Suppressor macrophage treated with lipopolysaccharide for 4 hours (primary cell): ENCODE measurements around the gene CEBPZOS.

ENCODE experiments used
- DNase-seq: peaks from one replicate; pipeline ENCODE4 v3.0.0-alpha.2; 2020

CEBPZOS gene

DNA sequence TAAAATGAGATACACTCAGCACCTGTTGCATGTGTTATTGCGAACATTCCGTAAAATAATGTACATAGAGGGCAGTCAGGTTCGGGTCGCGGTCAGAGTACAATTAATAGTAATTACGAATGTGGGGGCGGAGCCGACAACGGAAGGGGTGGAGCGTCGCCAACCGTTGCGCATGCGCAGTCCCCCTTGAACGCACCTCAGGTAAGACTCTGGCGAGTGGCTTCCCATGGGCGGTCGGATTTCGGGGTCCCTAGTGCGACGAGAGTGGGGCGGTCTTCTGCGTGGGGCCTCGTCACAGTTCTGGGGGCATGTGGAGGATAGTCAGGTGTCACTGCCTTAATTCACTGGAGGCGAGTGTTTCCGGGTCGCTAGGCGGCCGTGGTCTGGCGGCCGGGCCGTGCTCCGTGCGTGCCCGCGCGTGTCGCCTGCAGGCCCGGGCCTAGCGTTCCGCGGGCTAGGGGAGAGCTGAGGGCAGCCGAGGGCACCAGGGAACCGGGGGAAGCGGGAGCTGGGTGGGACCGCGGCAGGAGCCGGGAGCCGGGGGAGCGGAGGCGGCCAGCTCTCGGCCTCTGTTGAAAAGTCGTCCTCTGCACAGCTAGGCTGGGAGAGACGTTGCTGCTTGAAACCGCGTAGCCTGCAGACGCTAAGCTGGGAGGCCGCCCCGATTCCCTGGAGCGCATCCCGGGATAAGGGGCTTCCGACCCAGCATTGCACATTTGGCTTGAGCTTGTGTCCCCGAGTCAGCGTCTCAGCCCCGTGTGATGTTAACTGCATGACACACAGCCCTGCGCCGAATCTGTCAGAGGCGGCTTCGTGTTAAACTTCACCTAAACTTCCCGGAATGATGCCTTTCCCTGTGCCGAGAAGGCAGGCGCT, at the start of gene CEBPZOS:
Gene CEBPZOS (plus strand): TSS at position 177 of the 876 bp plus-strand sequence. CDS start 3,209 bp downstream, outside the sequence.
- peak; percentile 91 for DNase-seq

DNA sequence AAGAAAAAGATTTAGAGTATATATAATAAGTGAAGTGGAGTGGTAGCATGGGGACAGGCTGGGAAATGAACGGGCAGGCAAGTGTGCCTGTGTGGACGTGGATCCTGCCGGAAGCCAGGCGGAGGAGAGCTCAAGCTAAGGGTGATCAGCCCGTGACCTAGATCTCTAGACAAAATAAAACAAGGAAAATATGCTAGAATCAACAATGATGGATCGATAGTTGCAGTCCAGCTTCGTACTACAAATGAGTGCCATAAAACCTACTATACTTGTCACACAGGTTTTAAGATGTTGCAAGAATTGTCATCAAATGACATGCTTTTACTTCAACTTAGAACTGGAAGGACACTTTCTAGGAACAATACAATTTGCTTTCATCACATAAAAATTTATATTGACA, 48.0 kb upstream of the CEBPZOS start:
- DNase-seq = no peak

- no peak for DNase-seq
Measured at GRCh38 chr2:37149626-37150322, 46.5 kb upstream of the CEBPZOS start.

GRCh38 chr2:37153224-37153623, 43.1 kb upstream of the CEBPZOS start:
- DNase-seq = no peak

- no peak for DNase-seq
Measured at GRCh38 chr2:37154785-37155184, 41.5 kb upstream of the CEBPZOS start.

- peak; percentile 44 for DNase-seq
Measured at GRCh38 chr2:37156071-37156856, 40.0 kb upstream of the CEBPZOS start.

- DNase-seq = peak; percentile 95
Measured at GRCh38 chr2:37156857-37157714, 39.2 kb upstream of the CEBPZOS start, which contains the start of gene EIF2AK2. Gene EIF2AK2, minus strand, starts transcription at chr2:37156980. Its CDS starts 9,174 bp downstream, at chr2:37147806.

GRCh38 chr2:37164757-37165156, 31.5 kb upstream of the CEBPZOS start:
- no peak for DNase-seq

DNA sequence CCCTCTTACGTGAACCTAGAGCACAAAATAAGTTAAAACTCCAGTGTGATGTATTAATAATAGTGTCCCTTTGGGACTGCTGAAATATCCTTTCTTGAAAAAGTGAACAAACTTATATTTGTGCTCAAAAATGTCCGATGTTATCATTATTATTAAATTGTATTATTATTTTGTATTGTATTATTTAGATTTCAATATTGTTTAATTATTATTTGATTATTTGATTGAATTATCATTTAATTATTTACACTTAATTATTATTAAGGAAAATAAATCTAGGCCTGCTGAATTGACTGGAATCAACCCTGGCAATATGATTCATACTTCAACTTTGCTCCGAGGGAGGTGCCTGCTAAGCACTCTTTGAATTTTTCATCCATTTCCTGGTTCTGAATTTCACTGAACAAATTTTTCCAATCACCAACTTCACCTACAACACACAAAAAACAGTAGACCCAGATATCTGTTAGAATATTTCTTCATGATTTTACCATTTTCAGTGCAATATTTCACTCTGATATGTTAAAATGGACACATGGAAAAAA, 28.6 kb upstream of the CEBPZOS start:
- DNase-seq = no peak

DNA sequence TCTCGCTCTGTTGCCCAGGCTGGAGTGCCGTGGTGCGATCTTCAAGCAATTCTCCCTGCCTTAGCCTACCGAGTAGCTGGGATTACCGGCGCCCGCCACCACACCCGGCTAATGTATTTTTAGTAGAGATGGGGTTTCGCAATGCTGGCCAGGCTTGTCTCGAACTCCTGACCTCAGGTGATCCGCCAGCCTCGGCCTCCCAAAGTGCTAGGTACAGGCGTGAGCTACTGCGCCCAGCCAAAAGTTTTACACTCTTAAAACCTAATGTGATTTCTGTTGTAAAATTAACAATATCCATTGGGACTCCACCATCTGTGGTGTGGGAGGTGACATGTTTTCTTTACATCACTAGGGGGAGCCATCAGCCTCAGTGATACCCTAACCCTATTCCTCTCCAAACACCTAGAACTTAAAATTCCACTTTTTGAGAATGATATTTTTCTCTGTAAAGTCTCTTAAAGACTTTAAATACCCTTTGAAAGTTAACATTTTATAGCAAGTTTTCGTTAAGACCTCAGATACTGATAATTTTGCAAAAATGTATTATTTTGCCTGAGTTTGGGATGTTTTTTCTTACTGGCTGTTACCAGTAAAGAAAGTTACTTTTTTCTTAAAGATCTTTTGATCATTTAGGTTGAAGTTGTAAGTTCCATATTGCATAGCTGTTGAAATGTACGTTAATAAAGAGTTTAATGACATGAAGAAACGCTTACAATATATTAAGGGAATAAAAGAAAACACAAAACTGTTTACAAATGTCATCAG, 27.9 kb upstream of the CEBPZOS start:
- DNase-seq = peak; percentile 50

DNA sequence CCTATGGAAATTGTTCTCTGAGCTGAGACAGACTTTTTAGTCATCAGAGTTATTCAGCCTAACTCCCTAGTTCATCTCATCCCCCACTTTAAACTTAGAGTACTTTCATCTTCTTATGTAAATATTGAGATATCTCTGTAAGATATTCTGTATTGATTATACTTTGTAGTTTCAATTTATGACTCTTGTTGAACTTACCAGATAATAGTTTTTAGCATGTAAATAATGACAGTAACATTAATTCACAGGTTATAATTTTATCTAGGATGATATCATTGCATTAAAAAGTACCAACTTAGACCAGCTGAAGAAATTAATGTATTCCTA, 24.7 kb upstream of the CEBPZOS start:
- no peak for DNase-seq

GRCh38 chr2:37173741-37174140, 22.6 kb upstream of the CEBPZOS start:
- DNase-seq = no peak

GRCh38 chr2:37180006-37180639, 16.2 kb upstream of the CEBPZOS start:
- no peak for DNase-seq

DNA sequence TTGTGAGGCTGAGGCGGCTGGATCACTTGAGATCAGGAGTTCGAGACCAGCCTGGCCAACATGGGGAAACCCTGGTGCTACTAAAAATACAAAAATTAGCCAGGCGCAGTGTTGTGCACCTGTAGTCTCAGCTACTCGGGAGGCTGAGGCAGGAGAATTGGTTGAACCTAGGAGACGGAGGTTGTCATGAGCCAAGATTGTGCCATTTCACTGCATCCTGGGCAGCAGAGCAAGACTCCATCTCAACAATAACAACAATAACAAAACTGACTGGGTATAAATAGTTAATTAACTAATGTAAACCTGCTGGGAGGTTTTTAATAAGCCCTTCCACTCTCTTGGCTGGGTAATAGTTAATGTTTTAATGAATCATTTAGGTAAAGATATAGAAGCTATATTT, 15.7 kb upstream of the CEBPZOS start:
- no peak for DNase-seq

- DNase-seq = no peak
Measured at GRCh38 chr2:37181726-37182684, 14.3 kb upstream of the CEBPZOS start.

DNA sequence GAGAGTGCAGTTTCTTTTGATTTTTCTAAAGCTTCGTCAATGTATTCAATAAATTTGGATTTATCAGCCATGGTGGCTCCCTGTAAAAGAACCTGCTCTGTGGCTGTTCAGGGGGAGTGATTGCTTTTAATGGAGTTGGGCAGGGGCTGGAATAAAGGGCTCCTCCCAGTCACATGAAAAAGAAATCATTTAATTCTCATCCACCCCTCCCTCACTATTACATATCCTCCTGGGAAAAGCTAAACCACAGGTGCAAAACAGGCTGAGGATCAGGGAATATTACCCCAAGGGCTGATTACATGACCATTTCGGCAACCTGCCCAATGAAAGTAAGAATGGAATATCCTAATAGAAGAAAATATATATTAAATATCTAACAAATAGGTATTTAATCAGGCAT, 7.7 kb upstream of the CEBPZOS start, which contains the start of gene SULT6B1:
Gene SULT6B1 (minus strand): TSS at position 101 of the 400 bp plus-strand sequence. CDS start 30 bp downstream, at position 71.
- DNase-seq = no peak

DNA sequence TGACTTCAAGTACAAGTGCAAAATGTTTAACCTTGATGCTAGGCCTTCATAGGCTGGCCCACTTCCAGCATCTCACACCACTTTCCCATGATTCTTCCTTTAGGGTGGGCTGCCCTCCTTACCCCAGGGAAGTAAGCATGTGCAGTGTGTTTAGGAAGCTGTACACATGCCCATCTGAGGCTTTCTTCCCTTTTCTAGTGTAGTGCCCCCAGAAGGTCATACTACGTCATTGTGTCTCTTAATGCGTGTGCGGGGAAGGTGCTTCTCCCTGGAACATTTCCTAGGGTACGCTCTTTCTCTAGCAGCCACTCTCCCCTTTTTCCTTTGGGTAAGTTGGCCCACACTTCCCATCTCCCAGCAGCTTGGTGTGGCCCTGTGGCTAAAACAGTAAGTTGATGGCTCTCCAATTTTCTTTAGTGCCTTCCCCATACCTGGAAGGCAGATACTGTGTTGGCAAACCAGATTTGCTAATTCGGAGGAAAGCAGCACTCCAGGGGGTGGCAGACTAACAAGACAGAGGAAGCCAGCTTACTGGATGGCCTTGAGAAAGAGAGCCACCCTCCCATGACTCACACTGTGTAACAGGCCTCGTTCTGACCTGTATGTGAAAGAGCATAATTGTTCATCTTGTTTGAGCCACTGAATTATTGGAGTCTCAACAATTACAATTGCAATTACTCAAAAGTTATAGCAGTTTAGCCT, 6.7 kb upstream of the CEBPZOS start:
- DNase-seq = peak; percentile 77

- no peak for DNase-seq
Measured at GRCh38 chr2:37190290-37190689, 6.0 kb upstream of the CEBPZOS start.

DNA sequence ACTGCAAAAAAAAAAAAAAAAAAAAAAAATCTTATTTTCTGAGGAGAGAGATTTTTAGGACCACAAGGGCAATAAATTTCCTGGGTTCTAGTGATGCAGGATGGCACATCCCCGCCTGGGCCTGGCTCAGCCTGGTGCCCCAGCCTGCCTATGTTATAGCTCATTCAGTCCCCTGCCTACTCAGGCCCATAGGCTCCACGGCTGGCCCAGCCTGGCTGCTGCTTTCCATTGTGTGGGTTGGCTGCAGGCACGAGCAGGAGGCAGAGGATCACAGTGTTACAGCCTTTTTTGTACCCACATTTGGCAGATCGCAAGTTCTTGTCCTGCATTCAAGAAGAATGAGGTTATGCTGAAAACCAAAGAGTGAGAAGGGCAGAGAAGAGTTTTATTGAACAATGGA, 5.0 kb upstream of the CEBPZOS start:
- DNase-seq = no peak
